ENCODE results near the gene NMNAT2. TPM values are rescaled to one million over a fixed set of nuclear protein-coding genes. Genes with fewer than 3 reads are reported as not detected.

Gene NMNAT2
- total RNA-seq, 1 donor from 2014 or later: 34.2 TPM

Other genes with a start within 250 kb of the NMNAT2 start
- gene LAMC2, start 232.1 kb downstream of the NMNAT2 start, total RNA-seq: 2.0 TPM
- gene SMG7, start 54.1 kb upstream of the NMNAT2 start, total RNA-seq: 19.2 TPM
- gene NCF2, start 172.1 kb upstream of the NMNAT2 start, total RNA-seq: 4.9 TPM
- 123 TPM for gene ARPC5, start 217.4 kb upstream of the NMNAT2 start, total RNA-seq
- gene APOBEC4, start 234.9 kb upstream of the NMNAT2 start, total RNA-seq: not detected

Data from frontal cortex (tissue), 1 donor.